DOHH2 (cell line): ENCODE results near the gene ZNF385B.

Source experiments
- H3F3A ChIP-seq: fragments of 200-600 bp; sonication (generic), shearing (Covaris generic); 2 replicates; pipeline ENCODE4 v1.6.0; 2016; ENCODE audit warnings: antibody characterized with exemption, mild to moderate bottlenecking; ENCODE audit not compliant: control insufficient read depth, insufficient read depth
- H3K27ac ChIP-seq: fragments of 200-600 bp; sonication (generic); 2 replicates; pipeline ENCODE4 v1.5.1; 2014; ENCODE audit warnings: low read depth, mild to moderate bottlenecking, low read length, moderate library complexity
- H3K27me3 ChIP-seq: fragments of 200-600 bp; sonication (generic); 2 replicates; pipeline ENCODE4 v1.6.1; 2014; ENCODE audit warnings: mild to moderate bottlenecking, low read length, mixed read lengths; ENCODE audit not compliant: control insufficient read depth
- H3K36me3 ChIP-seq: fragments of 200-600 bp; sonication (generic); 2 replicates; pipeline ENCODE4 v1.6.1; 2014; ENCODE audit warnings: mild to moderate bottlenecking, low read length, moderate library complexity, mixed read lengths; ENCODE audit not compliant: control insufficient read depth
- H3K4me1 ChIP-seq: fragments of 200-600 bp; sonication (generic); 2 replicates; pipeline ENCODE4 v1.6.1; 2014; ENCODE audit warnings: mild to moderate bottlenecking, low read length, mixed read lengths; ENCODE audit not compliant: control insufficient read depth
- H3K4me2 ChIP-seq: fragments of 200-600 bp; sonication (generic); 2 replicates; pipeline ENCODE4 v1.6.0; 2014; ENCODE audit warnings: mild to moderate bottlenecking, low read length, moderate library complexity
- H3K4me3 ChIP-seq: fragments of 200-600 bp; sonication (generic); 2 replicates; pipeline ENCODE4 v1.5.1; 2014; ENCODE audit warnings: mild to moderate bottlenecking, low read length, mixed read lengths
- H3K79me2 ChIP-seq: fragments of 200-600 bp; sonication (generic); 2 replicates; pipeline ENCODE4 v1.6.1; 2014; ENCODE audit warnings: mild to moderate bottlenecking, low read length, mixed read lengths; ENCODE audit not compliant: control insufficient read depth
- H3K9me2 ChIP-seq: fragments of 200-600 bp; sonication (generic); replicated peaks from 2 replicates; pipeline ENCODE4 v1.6.1; 2014; ENCODE audit warnings: mild to moderate bottlenecking, low read length, mixed read lengths; ENCODE audit not compliant: control insufficient read depth
- H3K9me3 ChIP-seq: fragments of 200-600 bp; sonication (generic); 2 replicates; pipeline ENCODE4 v1.6.1; 2014; ENCODE audit warnings: antibody characterized with exemption, low read length, mixed read lengths; ENCODE audit not compliant: control insufficient read depth, insufficient read depth
- H4K20me1 ChIP-seq: fragments of 200-600 bp; sonication (generic); 2 replicates; pipeline ENCODE4 v1.6.0; 2014; ENCODE audit warnings: low read depth, mild to moderate bottlenecking, antibody characterized with exemption, low read length, moderate library complexity; ENCODE audit not compliant: control insufficient read depth, insufficient read depth
- EZH2phosphoT487 ChIP-seq: fragments of 200-600 bp; sonication (generic); IDR thresholded peaks from 2 replicates; pipeline ENCODE4 v1.6.1; 2017; ENCODE audit warnings: borderline replicate concordance, mild to moderate bottlenecking, antibody characterized with exemption, low read length, moderate library complexity, mixed read lengths
- TF ChIP-seq, protein P1 (sequence below): fragments of 200-600 bp; sonication (generic); IDR thresholded peaks from one replicate; pipeline ENCODE4 v1.5.1; 2014; ENCODE audit warnings: antibody characterized with exemption, mild to moderate bottlenecking, low read depth, low read length; ENCODE audit not compliant: poor library complexity, severe bottlenecking

Gene ZNF385B

DNA sequence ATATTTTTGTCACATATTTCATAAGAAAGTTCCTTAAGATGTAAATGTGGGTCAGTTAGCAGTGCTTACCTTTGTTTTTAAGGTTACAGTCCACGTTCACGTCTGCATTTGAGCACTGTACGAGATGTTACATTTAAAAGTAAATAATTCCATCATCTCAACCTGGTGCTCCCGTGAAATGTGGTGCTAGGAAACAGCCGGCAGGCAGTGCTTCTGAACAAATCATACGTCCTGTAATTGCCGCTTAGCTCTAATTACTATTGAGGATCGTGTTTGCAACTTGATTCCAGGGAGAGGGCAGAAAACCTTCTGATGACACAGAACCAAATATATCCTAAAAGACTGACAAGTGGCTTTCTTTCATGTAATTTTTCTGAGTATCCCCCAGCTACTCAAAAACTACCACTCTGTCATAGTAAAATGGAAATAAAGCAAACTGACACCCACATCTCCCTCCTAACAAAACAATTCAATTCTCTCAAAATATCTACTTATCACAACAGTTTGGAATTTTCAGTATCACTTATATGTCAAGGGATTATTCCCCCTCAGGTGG lies 299.0 kb downstream of the ZNF385B start:
- no peaks in the 10 kb centered on the region for H4K20me1 ChIP-seq
- H3K9me2 ChIP-seq = no peaks in the 10 kb centered on the region
- no peaks in the 10 kb centered on the region for H3K9me3 ChIP-seq
- no peak overlapping the region for H3K4me3 ChIP-seq
- H3K79me2 ChIP-seq = no peaks in the 10 kb centered on the region
- no peak overlapping the region for H3K27ac ChIP-seq
- no peaks in the 10 kb centered on the region for H3K36me3 ChIP-seq
- H3K27me3 ChIP-seq = no peaks in the 10 kb centered on the region
- no peaks in the 10 kb centered on the region for H3F3A ChIP-seq
- no peak for TF ChIP-seq EZH2phosphoT487
- TF ChIP-seq, protein P1, sequence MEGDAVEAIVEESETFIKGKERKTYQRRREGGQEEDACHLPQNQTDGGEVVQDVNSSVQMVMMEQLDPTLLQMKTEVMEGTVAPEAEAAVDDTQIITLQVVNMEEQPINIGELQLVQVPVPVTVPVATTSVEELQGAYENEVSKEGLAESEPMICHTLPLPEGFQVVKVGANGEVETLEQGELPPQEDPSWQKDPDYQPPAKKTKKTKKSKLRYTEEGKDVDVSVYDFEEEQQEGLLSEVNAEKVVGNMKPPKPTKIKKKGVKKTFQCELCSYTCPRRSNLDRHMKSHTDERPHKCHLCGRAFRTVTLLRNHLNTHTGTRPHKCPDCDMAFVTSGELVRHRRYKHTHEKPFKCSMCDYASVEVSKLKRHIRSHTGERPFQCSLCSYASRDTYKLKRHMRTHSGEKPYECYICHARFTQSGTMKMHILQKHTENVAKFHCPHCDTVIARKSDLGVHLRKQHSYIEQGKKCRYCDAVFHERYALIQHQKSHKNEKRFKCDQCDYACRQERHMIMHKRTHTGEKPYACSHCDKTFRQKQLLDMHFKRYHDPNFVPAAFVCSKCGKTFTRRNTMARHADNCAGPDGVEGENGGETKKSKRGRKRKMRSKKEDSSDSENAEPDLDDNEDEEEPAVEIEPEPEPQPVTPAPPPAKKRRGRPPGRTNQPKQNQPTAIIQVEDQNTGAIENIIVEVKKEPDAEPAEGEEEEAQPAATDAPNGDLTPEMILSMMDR = no peak
- H3K4me2 ChIP-seq = no peak overlapping the region
- no peaks in the 10 kb centered on the region for H3K4me1 ChIP-seq

DNA sequence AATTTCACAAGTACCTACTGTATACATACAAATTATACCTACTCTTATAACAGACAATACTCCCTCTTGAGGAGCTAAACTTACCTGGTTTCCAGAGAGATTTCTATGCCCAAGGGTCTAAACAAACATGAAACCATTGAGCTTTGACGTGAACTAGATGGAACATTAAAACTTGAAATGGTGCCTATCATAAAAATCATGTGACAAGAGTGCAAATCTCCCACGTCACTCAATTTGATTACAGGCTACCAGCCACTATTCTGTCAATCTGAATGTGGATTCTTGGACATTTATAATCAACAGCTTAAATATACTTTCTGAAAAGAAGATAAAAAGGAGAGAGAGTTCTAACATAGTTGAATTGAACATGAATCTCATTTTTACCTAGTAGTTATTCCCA lies 299.7 kb downstream of the ZNF385B start:
- no peak for TF ChIP-seq EZH2phosphoT487
- TF ChIP-seq, protein P1 = no peak
- Histone ChIP-seq H3F3A (no peaks in the 10 kb centered on the region), H3K9me3 (no peaks in the 10 kb centered on the region), H3K9me2 (no peaks in the 10 kb centered on the region), H3K4me2 (no peak overlapping the region), H3K79me2 (no peaks in the 10 kb centered on the region), H3K4me1 (no peaks in the 10 kb centered on the region), H3K4me3 (no peak overlapping the region), H4K20me1 (no peaks in the 10 kb centered on the region), H3K27ac (no peak overlapping the region), H3K36me3 (no peaks in the 10 kb centered on the region), H3K27me3 (no peaks in the 10 kb centered on the region)

DNA sequence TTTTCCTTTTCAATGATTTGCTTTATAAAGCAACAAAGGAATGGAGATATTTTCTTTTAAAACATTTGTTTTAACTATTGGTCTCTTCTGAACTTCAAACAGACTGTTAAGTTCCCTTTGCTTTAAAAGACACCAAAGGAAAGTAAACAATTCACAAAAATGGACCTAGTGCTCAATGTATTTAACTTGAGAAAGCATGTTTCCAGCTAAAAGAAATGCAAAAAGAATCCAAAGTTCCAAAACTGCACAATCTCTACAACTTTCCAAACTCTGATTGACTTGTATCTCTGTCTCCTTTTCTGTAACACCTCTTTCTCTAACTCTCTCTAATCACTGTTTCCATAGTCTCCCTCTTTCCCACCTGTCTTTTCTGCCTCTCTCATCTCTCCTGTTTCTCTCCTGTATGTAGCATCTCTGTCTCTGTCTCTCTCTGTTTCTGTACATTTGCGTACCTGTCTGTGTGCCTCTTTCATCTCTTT lies 301.1 kb downstream of the ZNF385B start:
- TF ChIP-seq, protein P1 = no peak
- TF ChIP-seq EZH2phosphoT487 = no peak
- no peaks in the 10 kb centered on the region for H3K79me2 ChIP-seq
- H3K9me3 ChIP-seq = no peaks in the 10 kb centered on the region
- H3K9me2 ChIP-seq = no peaks in the 10 kb centered on the region
- H3K4me2 ChIP-seq = no peak overlapping the region
- no peak overlapping the region for H3K4me3 ChIP-seq
- no peaks in the 10 kb centered on the region for H3K27me3 ChIP-seq
- H4K20me1 ChIP-seq = no peaks in the 10 kb centered on the region
- H3K4me1 ChIP-seq = no peaks in the 10 kb centered on the region
- H3K36me3 ChIP-seq = no peaks in the 10 kb centered on the region
- H3F3A ChIP-seq = no peaks in the 10 kb centered on the region
- no peak overlapping the region for H3K27ac ChIP-seq
